SW480 (cell line): ENCODE results near the gene PARG.
A peak's percentile ranks its signal among the peaks of the same experiment; 100 is the strongest.
"Not testable (repeated sequence)": the region's sequence is repeated elsewhere in the genome, so short reads cannot be mapped to it uniquely, and the experiment has no call there.

Experiments
- DNase-seq: peaks from one replicate; pipeline ENCODE4 v3.0.0-alpha.2; 2016; ENCODE audit warnings: low spot score

Gene PARG

GRCh38 chr10:49830016-49830415, 111.8 kb downstream of the PARG start:
- no peak for DNase-seq

- DNase-seq, result no peak
These were observed 114.5 kb downstream of the PARG start for GRCh38 chr10:49827297-49827696.

GRCh38 chr10:49819234-49819958, 122.4 kb downstream of the PARG start:
- no peak for DNase-seq

GRCh38 chr10:49817845-49818244, 124.0 kb downstream of the PARG start:
- DNase-seq, result no peak

- DNase-seq, result no peak
These were observed 137.8 kb downstream of the PARG start for GRCh38 chr10:49803988-49804387.

- DNase-seq, result no peak
These were observed 143.6 kb downstream of the PARG start for GRCh38 chr10:49798275-49798674.

GRCh38 chr10:49791100-49791499, 150.7 kb downstream of the PARG start:
- DNase-seq, result no peak

- DNase-seq, result no peak
These were observed 157.1 kb downstream of the PARG start for GRCh38 chr10:49784681-49785080.

GRCh38 chr10:49783645-49784044, 158.2 kb downstream of the PARG start:
- DNase-seq, result peak; percentile 8

- no peak for DNase-seq
These were observed 160.6 kb downstream of the PARG start for GRCh38 chr10:49781247-49781646.

GRCh38 chr10:49778197-49778596, 163.6 kb downstream of the PARG start:
- DNase-seq, result no peak

- no peak for DNase-seq
These were observed 165.0 kb downstream of the PARG start for GRCh38 chr10:49776851-49777250.

- no peak for DNase-seq
These were observed 166.8 kb downstream of the PARG start for GRCh38 chr10:49775014-49775413.

- not testable (repeated sequence) for DNase-seq
These were observed 168.9 kb downstream of the PARG start for GRCh38 chr10:49772944-49773343.

- DNase-seq, result not testable (repeated sequence)
These were observed 170.8 kb downstream of the PARG start for GRCh38 chr10:49771046-49771445.

GRCh38 chr10:49769692-49770091, 172.1 kb downstream of the PARG start:
- no peak for DNase-seq

GRCh38 chr10:49768731-49769130, 173.1 kb downstream of the PARG start:
- DNase-seq, result no peak

- DNase-seq, result no peak
These were observed 173.5 kb downstream of the PARG start for GRCh38 chr10:49768329-49768728.
